Measurements from ENCODE around the gene SRF.
A peak's percentile ranks its signal among the peaks of the same experiment; 100 is the strongest.

- peak; percentile 96 to 99 (median 98) for TF ChIP-seq CTCF (IDR thresholded peaks at IDR 0.05)
- no peak for TF ChIP-seq EP300 (IDR thresholded peaks at IDR 0.05)
- no peak for TF ChIP-seq POLR2A (IDR thresholded peaks at IDR 0.05)
Observed at GRCh38 chr6:43143235-43144128, 27.6 kb upstream of the SRF start.
